Measurements from ENCODE around the gene SGTA. TPM values are rescaled to one million over a fixed set of nuclear protein-coding genes. Genes with fewer than 3 reads are reported as not detected.

Gene SGTA
- polyA plus RNA-seq, 1 donor (not counting 4 experiments of a cell fraction or from before 2014, with no cell fraction given) = 36.1 TPM

DNA sequence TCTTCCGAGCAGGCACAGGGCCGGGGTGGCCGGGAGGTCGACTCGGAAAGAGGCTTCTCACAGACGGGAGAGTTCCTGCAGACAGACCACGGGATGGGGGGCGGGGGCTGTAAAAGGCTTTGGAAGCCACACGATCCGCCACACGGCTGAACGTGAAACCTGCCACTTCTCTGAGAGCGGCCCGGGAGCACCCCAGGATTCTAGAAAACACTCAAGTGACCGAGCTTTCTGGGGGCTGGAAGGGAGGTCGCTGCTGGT lies 27.7 kb downstream of the SGTA start:
- Histone ChIP-seq H3K9me1 (ENCODE audit: control insufficient read depth, extremely low read depth, insufficient read depth, low read length) (no peaks in the 10 kb centered on the region), H3K4me1 (ENCODE audit: control insufficient read depth, extremely low read depth, insufficient read depth, low read length) (no peaks in the 10 kb centered on the region), H3K36me3 (ENCODE audit: control insufficient read depth in 2 of 2, extremely low read depth in 1 of 2, insufficient read depth in 2 of 2, low read length in 2 of 2) (peaks cover 17 to 27% of the 10 kb centered on the region in 2 experiments), H3K9ac (ENCODE audit: control insufficient read depth, extremely low read depth, insufficient read depth, low read length) (no peak overlapping the region), H3K4me2 (ENCODE audit: control insufficient read depth, extremely low read depth, insufficient read depth, low read depth, low read length) (no peak overlapping the region), H4K20me1 (ENCODE audit: control insufficient read depth, extremely low read depth, insufficient read depth, low read length) (peaks cover 3% of the 10 kb centered on the region), H3K9me3 (ENCODE audit: control insufficient read depth, low read depth, low read length) (no peaks in the 10 kb centered on the region), H3K79me2 (ENCODE audit: control insufficient read depth, insufficient read depth, low read length) (no peaks in the 10 kb centered on the region), H3K27me3 (ENCODE audit: control insufficient read depth, extremely low read depth, insufficient read depth, low read length) (no peaks in the 10 kb centered on the region), H3K27ac (ENCODE audit: control insufficient read depth, insufficient read depth, low read length) (no peak overlapping the region), H3K4me3 (ENCODE audit: control insufficient read depth in 2 of 3, extremely low read depth in 1 of 3, insufficient read depth in 2 of 3, low read depth in 1 of 3, low read length in 3 of 3) (no peak overlapping the region), H2AFZ (ENCODE audit: control insufficient read depth, low read length) (no peak overlapping the region)
- dilution Hi-C loops (cut with MboI; ENCODE audit: extremely low pct_ligation_motif_present, low sequenced_read_pairs) = no loop called here
- FAIRE-seq (no peak), DNase-seq (ENCODE audit: low read depth, low spot score) (no peak)
- TF ChIP-seq EZH2 (IDR thresholded peaks at IDR 0.05; ENCODE audit: low read length) = no peak
- TF ChIP-seq, protein P1, sequence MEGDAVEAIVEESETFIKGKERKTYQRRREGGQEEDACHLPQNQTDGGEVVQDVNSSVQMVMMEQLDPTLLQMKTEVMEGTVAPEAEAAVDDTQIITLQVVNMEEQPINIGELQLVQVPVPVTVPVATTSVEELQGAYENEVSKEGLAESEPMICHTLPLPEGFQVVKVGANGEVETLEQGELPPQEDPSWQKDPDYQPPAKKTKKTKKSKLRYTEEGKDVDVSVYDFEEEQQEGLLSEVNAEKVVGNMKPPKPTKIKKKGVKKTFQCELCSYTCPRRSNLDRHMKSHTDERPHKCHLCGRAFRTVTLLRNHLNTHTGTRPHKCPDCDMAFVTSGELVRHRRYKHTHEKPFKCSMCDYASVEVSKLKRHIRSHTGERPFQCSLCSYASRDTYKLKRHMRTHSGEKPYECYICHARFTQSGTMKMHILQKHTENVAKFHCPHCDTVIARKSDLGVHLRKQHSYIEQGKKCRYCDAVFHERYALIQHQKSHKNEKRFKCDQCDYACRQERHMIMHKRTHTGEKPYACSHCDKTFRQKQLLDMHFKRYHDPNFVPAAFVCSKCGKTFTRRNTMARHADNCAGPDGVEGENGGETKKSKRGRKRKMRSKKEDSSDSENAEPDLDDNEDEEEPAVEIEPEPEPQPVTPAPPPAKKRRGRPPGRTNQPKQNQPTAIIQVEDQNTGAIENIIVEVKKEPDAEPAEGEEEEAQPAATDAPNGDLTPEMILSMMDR (optimal IDR thresholded peaks at IDR 0.05 in 1 of 3, IDR thresholded peaks at IDR 0.05 in 1 of 3, conservative IDR thresholded peaks at IDR 0.05 in 1 of 3; ENCODE audit: extremely low read depth in 1 of 3, insufficient read depth in 2 of 3, low read length in 3 of 3) = no peak

DNA sequence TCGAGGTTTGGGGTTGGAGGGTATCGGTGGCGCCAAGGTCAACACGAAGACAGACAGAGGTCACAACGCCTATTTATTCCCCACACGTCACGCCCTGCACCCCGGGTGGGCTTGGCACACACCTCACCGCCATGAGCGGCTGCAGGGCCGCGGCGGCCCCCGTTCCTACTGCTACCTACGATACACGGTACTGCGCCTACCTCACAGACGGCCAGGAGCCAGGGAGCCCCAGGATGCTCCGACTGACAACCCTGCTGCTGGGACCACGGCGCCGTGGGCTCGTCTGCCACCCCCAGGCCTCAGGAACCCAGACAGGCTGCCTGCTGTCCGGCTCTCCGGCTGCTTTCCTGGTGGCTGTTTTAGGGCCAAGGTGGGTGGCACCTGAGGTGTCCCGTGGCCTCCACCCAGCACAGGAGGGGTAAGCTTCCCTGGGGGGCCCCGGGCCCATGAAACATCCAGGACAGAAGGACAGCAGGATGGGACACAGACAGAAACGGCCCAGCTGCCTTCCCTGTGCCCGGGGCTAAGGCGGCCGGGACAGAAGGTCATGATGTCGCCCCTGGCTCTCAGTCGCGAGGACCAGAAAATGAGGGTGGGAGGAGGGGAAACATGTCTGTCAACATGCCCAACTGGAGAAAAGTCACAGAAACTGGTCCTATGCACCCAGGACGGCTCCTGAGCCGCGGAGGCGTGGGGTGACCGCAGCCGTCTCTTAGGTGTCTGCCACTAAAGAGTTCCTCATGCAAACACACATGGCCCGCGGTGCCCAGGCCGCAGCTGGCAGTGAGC lies 28.2 kb downstream of the SGTA start:
- Histone ChIP-seq H4K20me1 (ENCODE audit: control insufficient read depth, extremely low read depth, insufficient read depth, low read length) (peaks cover 3% of the 10 kb centered on the region), H3K4me3 (ENCODE audit: control insufficient read depth in 2 of 3, extremely low read depth in 1 of 3, insufficient read depth in 2 of 3, low read depth in 1 of 3, low read length in 3 of 3) (no peak overlapping the region), H3K79me2 (ENCODE audit: control insufficient read depth, insufficient read depth, low read length) (no peaks in the 10 kb centered on the region), H3K4me1 (ENCODE audit: control insufficient read depth, extremely low read depth, insufficient read depth, low read length) (no peaks in the 10 kb centered on the region), H3K27ac (ENCODE audit: control insufficient read depth, insufficient read depth, low read length) (no peak overlapping the region), H3K9ac (ENCODE audit: control insufficient read depth, extremely low read depth, insufficient read depth, low read length) (no peak overlapping the region), H3K9me1 (ENCODE audit: control insufficient read depth, extremely low read depth, insufficient read depth, low read length) (no peaks in the 10 kb centered on the region), H3K27me3 (ENCODE audit: control insufficient read depth, extremely low read depth, insufficient read depth, low read length) (no peaks in the 10 kb centered on the region), H3K36me3 (ENCODE audit: control insufficient read depth in 2 of 2, extremely low read depth in 1 of 2, insufficient read depth in 2 of 2, low read length in 2 of 2) (peaks cover 17 to 27% of the 10 kb centered on the region in 2 experiments), H3K9me3 (ENCODE audit: control insufficient read depth, low read depth, low read length) (no peaks in the 10 kb centered on the region), H3K4me2 (ENCODE audit: control insufficient read depth, extremely low read depth, insufficient read depth, low read depth, low read length) (no peak overlapping the region), H2AFZ (ENCODE audit: control insufficient read depth, low read length) (no peak overlapping the region)
- DNase-seq (ENCODE audit: low read depth, low spot score) (no peak), FAIRE-seq (no peak)
- TF ChIP-seq EZH2 (IDR thresholded peaks at IDR 0.05; ENCODE audit: low read length) = no peak
- TF ChIP-seq, protein P1 (optimal IDR thresholded peaks at IDR 0.05 in 1 of 3, IDR thresholded peaks at IDR 0.05 in 1 of 3, conservative IDR thresholded peaks at IDR 0.05 in 1 of 3; ENCODE audit: extremely low read depth in 1 of 3, insufficient read depth in 2 of 3, low read length in 3 of 3) = no peak
- dilution Hi-C loops (cut with MboI; ENCODE audit: extremely low pct_ligation_motif_present, low sequenced_read_pairs) = no loop called here

All from keratinocyte (primary cell).